AG09319 (cell line): ENCODE results near the gene BICD2.

Experiments used
- DNase-seq: peaks from one replicate; pipeline ENCODE4 v3.0.0-alpha.2; 2010; ENCODE audit warnings: low read depth; ENCODE audit errors: extremely low read depth
- CTCF ChIP-seq: IDR thresholded peaks from 2 replicates; pipeline ENCODE4 v1.5.1; 2011; ENCODE audit warnings: low read depth, mild to moderate bottlenecking, inconsistent platforms, low read length, moderate library complexity

Gene BICD2

GRCh38 chr9:92666236-92666635 lies 98.4 kb downstream of the BICD2 start:
- TF ChIP-seq CTCF, result no peak
- DNase-seq, result no peak

- TF ChIP-seq CTCF, result no peak
- no peak for DNase-seq
Measured at GRCh38 chr9:92665836-92666235, 98.8 kb downstream of the BICD2 start.

GRCh38 chr9:92664394-92665152 lies 100.1 kb downstream of the BICD2 start:
- no peak for DNase-seq
- no peak for TF ChIP-seq CTCF

- no peak for TF ChIP-seq CTCF
- no peak for DNase-seq
Measured at GRCh38 chr9:92663951-92664350, 100.7 kb downstream of the BICD2 start.

- no peak for DNase-seq
- TF ChIP-seq CTCF, result no peak
Measured at GRCh38 chr9:92663126-92663525, 101.5 kb downstream of the BICD2 start.

- DNase-seq, result no peak
Measured at GRCh38 chr9:92661743-92662142, 102.9 kb downstream of the BICD2 start.

More at GRCh38 chr9:92661743-92662142, 102.9 kb downstream of the BICD2 start:
- no peak for TF ChIP-seq CTCF
